Astrocyte (in vitro differentiated cells and primary cell): ENCODE measurements around the gene FHIP1B. TPM values are rescaled to one million over a fixed set of nuclear protein-coding genes. Genes with fewer than 3 reads are reported as not detected.
A peak's percentile ranks its signal among the peaks of the same experiment; 100 is the strongest.

Experiments
- DNase-seq: peaks from one replicate; pipeline ENCODE4 v3.0.0-alpha.2; 2010; ENCODE audit warnings: low read depth
- FAIRE-seq: peaks from 2 replicates; lab custom pipeline; 2011; peaks lifted over from hg19 to GRCh38; lab: Jason Lieb, UNC
- H2AFZ ChIP-seq: 2 replicates; pipeline ENCODE4 v1.6.0; 2012; ENCODE audit warnings: low read depth, low read length, inconsistent platforms
- H3K27ac ChIP-seq: 2 replicates; pipeline ENCODE4 v1.5.1; 2011; ENCODE audit warnings: low read depth, low read length, inconsistent platforms
- H3K27me3 ChIP-seq: 2 replicates; pipeline ENCODE4 v1.6.0; 2011; ENCODE audit warnings: low read length, inconsistent platforms; ENCODE audit not compliant: insufficient read depth
- H3K36me3 ChIP-seq: 2 replicates; pipeline ENCODE4 v1.5.1; 2011; ENCODE audit warnings: low read length, inconsistent platforms; ENCODE audit not compliant: insufficient read depth
- H3K4me1 ChIP-seq: 2 replicates; pipeline ENCODE4 v1.5.1; 2011; ENCODE audit warnings: low read length, inconsistent platforms; ENCODE audit not compliant: insufficient read depth
- H3K4me2 ChIP-seq: 2 replicates; pipeline ENCODE4 v1.6.0; 2012; ENCODE audit warnings: low read length, inconsistent platforms
- H3K4me3 ChIP-seq: 2 replicates; pipeline ENCODE4 v1.5.1; 2011; ENCODE audit warnings: low read depth, mild to moderate bottlenecking, low read length, inconsistent platforms; ENCODE audit not compliant: insufficient read depth
- H3K79me2 ChIP-seq: 2 replicates; pipeline ENCODE4 v1.6.0; 2012; ENCODE audit warnings: mild to moderate bottlenecking, low read length, inconsistent platforms; ENCODE audit not compliant: insufficient read depth
- H3K9ac ChIP-seq: 2 replicates; pipeline ENCODE4 v1.6.0; 2012; ENCODE audit warnings: mild to moderate bottlenecking, low read length, inconsistent platforms
- H3K9me3 ChIP-seq: 2 replicates; pipeline ENCODE4 v1.5.1; 2012; ENCODE audit warnings: low read depth, mild to moderate bottlenecking, low read length, inconsistent platforms; ENCODE audit not compliant: insufficient read depth
- H4K20me1 ChIP-seq: 2 replicates; pipeline ENCODE4 v1.6.0; 2012; ENCODE audit warnings: low read length, inconsistent platforms; ENCODE audit not compliant: insufficient read depth
- H3K27ac Mint-ChIP-seq: one replicate; pipeline ENCODE4 v1.8.0; 2021; ENCODE audit warnings: mild to moderate bottlenecking, mixed read lengths; ENCODE audit not compliant: unreplicated experiment
- H3K27me3 Mint-ChIP-seq: one replicate; pipeline ENCODE4 v1.8.0; 2021; ENCODE audit warnings: low read depth, mixed read lengths; ENCODE audit not compliant: unreplicated experiment
- H3K36me3 Mint-ChIP-seq: one replicate; pipeline ENCODE4 v1.8.0; 2021; ENCODE audit warnings: low read depth, mixed read lengths; ENCODE audit not compliant: unreplicated experiment
- H3K4me1 Mint-ChIP-seq: one replicate; pipeline ENCODE4 v1.8.0; 2021; ENCODE audit warnings: low read depth, mixed read lengths; ENCODE audit not compliant: unreplicated experiment
- H3K4me3 Mint-ChIP-seq: one replicate; pipeline ENCODE4 v1.8.0; 2021; ENCODE audit warnings: mild to moderate bottlenecking, moderate library complexity, mixed read lengths; ENCODE audit not compliant: unreplicated experiment
- H3K9me3 Mint-ChIP-seq: one replicate; pipeline ENCODE4 v1.8.0; 2021; ENCODE audit warnings: mild to moderate bottlenecking, mixed read lengths; ENCODE audit not compliant: unreplicated experiment
- EZH2 ChIP-seq: IDR thresholded peaks from 2 replicates; pipeline ENCODE4 v1.6.1; 2012; ENCODE audit warnings: mild to moderate bottlenecking, low read length, inconsistent platforms; ENCODE audit not compliant: insufficient read depth
- total RNA-seq: library from RNA; stranded (reverse); gene quantifications from 2 replicates; pipeline ENCODE4 v1.2.1, GENCODE V29; 2021
- TF ChIP-seq, protein P1 (sequence below): IDR thresholded peaks from 2 replicates; pipeline ENCODE4 v1.5.1; 2011; ENCODE audit warnings: low read depth, mild to moderate bottlenecking, inconsistent platforms, low read length, moderate library complexity; ENCODE audit not compliant: insufficient read depth

Gene FHIP1B
- total RNA-seq, 1 donor from 2014 or later, result 19.6 TPM

GRCh38 chr11:6197466-6198200, 36.8 kb downstream of the FHIP1B start:
- Mint-ChIP-seq H3K27me3 (peaks cover 3% of the 10 kb centered on the region), H3K36me3 (peaks cover 3% of the 10 kb centered on the region), H3K4me1 (peaks cover 28% of the 10 kb centered on the region), H3K9me3 (peaks cover 2% of the 10 kb centered on the region), H3K27ac (peak overlapping the region; percentile 51), H3K4me3 (no peak overlapping the region)
- FAIRE-seq, result no peak
- no peak overlapping the region for H3K4me3 ChIP-seq
- no peaks in the 10 kb centered on the region for H3K9me3 ChIP-seq
- H3K79me2 ChIP-seq, result no peaks in the 10 kb centered on the region
- H3K4me1 ChIP-seq, result no peaks in the 10 kb centered on the region
- no peak for TF ChIP-seq EZH2
- TF ChIP-seq, protein P1, sequence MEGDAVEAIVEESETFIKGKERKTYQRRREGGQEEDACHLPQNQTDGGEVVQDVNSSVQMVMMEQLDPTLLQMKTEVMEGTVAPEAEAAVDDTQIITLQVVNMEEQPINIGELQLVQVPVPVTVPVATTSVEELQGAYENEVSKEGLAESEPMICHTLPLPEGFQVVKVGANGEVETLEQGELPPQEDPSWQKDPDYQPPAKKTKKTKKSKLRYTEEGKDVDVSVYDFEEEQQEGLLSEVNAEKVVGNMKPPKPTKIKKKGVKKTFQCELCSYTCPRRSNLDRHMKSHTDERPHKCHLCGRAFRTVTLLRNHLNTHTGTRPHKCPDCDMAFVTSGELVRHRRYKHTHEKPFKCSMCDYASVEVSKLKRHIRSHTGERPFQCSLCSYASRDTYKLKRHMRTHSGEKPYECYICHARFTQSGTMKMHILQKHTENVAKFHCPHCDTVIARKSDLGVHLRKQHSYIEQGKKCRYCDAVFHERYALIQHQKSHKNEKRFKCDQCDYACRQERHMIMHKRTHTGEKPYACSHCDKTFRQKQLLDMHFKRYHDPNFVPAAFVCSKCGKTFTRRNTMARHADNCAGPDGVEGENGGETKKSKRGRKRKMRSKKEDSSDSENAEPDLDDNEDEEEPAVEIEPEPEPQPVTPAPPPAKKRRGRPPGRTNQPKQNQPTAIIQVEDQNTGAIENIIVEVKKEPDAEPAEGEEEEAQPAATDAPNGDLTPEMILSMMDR, result no peak
- H3K27me3 ChIP-seq, result no peaks in the 10 kb centered on the region
- no peak overlapping the region for H3K9ac ChIP-seq
- no peak overlapping the region for H3K4me2 ChIP-seq
- DNase-seq, result peak; percentile 52
- no peaks in the 10 kb centered on the region for H3K36me3 ChIP-seq
- H3K27ac ChIP-seq, result no peak overlapping the region
- no peak overlapping the region for H2AFZ ChIP-seq
- H4K20me1 ChIP-seq, result no peaks in the 10 kb centered on the region

GRCh38 chr11:6196396-6196795, 38.0 kb downstream of the FHIP1B start:
- FAIRE-seq, result no peak
- H3K4me3 ChIP-seq, result no peak overlapping the region
- TF ChIP-seq EZH2, result no peak
- TF ChIP-seq, protein P1, result no peak
- Mint-ChIP-seq H3K27ac (no peak overlapping the region), H3K27me3 (peaks cover 3% of the 10 kb centered on the region), H3K4me1 (peaks cover 23% of the 10 kb centered on the region), H3K36me3 (peaks cover 3% of the 10 kb centered on the region), H3K9me3 (peaks cover 2% of the 10 kb centered on the region), H3K4me3 (no peak overlapping the region)
- no peaks in the 10 kb centered on the region for H3K4me1 ChIP-seq
- H2AFZ ChIP-seq, result no peak overlapping the region
- H3K27ac ChIP-seq, result no peak overlapping the region
- H3K9ac ChIP-seq, result no peak overlapping the region
- DNase-seq, result no peak
- no peaks in the 10 kb centered on the region for H3K9me3 ChIP-seq
- H3K79me2 ChIP-seq, result no peaks in the 10 kb centered on the region
- no peaks in the 10 kb centered on the region for H3K36me3 ChIP-seq
- no peaks in the 10 kb centered on the region for H3K27me3 ChIP-seq
- H3K4me2 ChIP-seq, result no peak overlapping the region
- no peaks in the 10 kb centered on the region for H4K20me1 ChIP-seq

GRCh38 chr11:6194065-6194581, 40.3 kb downstream of the FHIP1B start:
- Mint-ChIP-seq H3K9me3 (peaks cover 2% of the 10 kb centered on the region), H3K27me3 (peaks cover 3% of the 10 kb centered on the region), H3K36me3 (no peaks in the 10 kb centered on the region), H3K27ac (no peak overlapping the region), H3K4me3 (no peak overlapping the region), H3K4me1 (peaks cover 18% of the 10 kb centered on the region)
- Histone ChIP-seq H3K9me3 (no peaks in the 10 kb centered on the region), H3K27me3 (no peaks in the 10 kb centered on the region), H4K20me1 (no peaks in the 10 kb centered on the region), H3K79me2 (no peaks in the 10 kb centered on the region), H3K4me1 (no peaks in the 10 kb centered on the region), H3K4me3 (no peak overlapping the region), H3K9ac (no peak overlapping the region), H3K4me2 (no peak overlapping the region), H3K36me3 (no peaks in the 10 kb centered on the region), H3K27ac (no peak overlapping the region), H2AFZ (no peak overlapping the region)
- no peak for DNase-seq
- TF ChIP-seq EZH2, result no peak
- TF ChIP-seq, protein P1, result no peak
- no peak for FAIRE-seq
